Left ventricle myocardium inferior (tissue), 1 donor: ENCODE results near the gene FAM78B. TPM values are rescaled to one million over a fixed set of nuclear protein-coding genes. Genes with fewer than 3 reads are reported as not detected.

Experiments used
- DNase-seq: peaks from one replicate; pipeline ENCODE4 v3.0.0-alpha.2; 2020
- H3K27ac ChIP-seq: fragments of 200-600 bp; replicated peaks from 2 replicates; pipeline ENCODE4 v1.8.0; 2021
- H3K27me3 ChIP-seq: fragments of 200-600 bp; 2 replicates; pipeline ENCODE4 v1.8.0; 2021; ENCODE audit warnings: low read depth
- H3K36me3 ChIP-seq: fragments of 200-600 bp; 2 replicates; pipeline ENCODE4 v1.8.0; 2021
- H3K4me1 ChIP-seq: fragments of 200-600 bp; 2 replicates; pipeline ENCODE4 v1.8.0; 2021
- H3K4me3 ChIP-seq: fragments of 200-600 bp; 2 replicates; pipeline ENCODE4 v1.8.0; 2021; ENCODE audit warnings: mild to moderate bottlenecking, moderate library complexity
- H3K9me3 ChIP-seq: fragments of 200-600 bp; replicated peaks from 2 replicates; pipeline ENCODE4 v1.8.0; 2021
- intact Hi-C: fragments of 100-400 bp; cut with micrococcal nuclease; formaldehyde crosslinking; loops from one replicate; pipeline ENCODE4 v1.11.0; 2022
- total RNA-seq: library from RNA; stranded (reverse); fragmentation: NEBNext Ultra II Directional; extraction: Animal tissue kit (Norgen Biotek cat#: 25700); gene quantifications from one replicate; pipeline ENCODE4 v1.2.1, GENCODE V29; 2021
- TF ChIP-seq, protein P1 (sequence below): fragments of 200-600 bp; IDR thresholded peaks from 2 replicates; pipeline ENCODE4 v1.8.0; 2021; ENCODE audit warnings: antibody characterized with exemption, mild to moderate bottlenecking, borderline replicate concordance
- donor health status: DM: no; HTN: yes; CAD: no; lungs with severe emphysema.

Gene FAM78B
- total RNA-seq, 1 donor from 2014 or later: 4.5 TPM

DNA sequence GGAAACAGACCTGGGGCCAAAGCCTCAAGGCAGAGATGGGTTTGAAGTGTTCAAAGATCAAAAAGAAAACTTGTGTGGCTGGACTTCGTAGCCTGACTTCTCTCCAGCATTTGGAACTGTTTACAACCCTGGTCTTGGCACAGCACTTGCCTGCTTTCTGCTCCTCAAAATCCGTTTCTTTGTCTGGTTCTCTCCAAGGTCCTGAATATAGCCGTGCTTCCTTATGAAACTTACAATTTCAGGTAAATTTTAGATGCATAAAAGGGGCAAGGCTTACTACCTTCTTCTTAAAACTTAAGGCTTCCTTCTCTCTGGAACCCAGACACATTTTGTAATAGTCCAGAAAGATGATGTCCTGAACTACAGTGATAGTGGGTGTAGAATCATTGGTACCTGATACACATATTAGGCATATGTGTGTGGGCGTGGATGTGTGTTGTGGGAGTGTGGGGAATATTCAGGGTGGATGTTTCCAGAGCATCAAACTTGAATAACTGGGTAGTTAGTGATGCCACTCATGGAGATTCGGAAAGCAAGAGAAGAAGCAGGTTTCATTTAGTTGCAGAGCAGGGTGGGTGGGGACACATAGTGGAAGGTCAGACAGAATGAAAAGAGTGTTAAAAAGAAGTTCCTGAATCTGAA lies 26.4 kb upstream of the FAM78B start:
- intact Hi-C loops: no loop called here
- H3K27me3 ChIP-seq: no peaks in the 10 kb centered on the region
- TF ChIP-seq, protein P1, sequence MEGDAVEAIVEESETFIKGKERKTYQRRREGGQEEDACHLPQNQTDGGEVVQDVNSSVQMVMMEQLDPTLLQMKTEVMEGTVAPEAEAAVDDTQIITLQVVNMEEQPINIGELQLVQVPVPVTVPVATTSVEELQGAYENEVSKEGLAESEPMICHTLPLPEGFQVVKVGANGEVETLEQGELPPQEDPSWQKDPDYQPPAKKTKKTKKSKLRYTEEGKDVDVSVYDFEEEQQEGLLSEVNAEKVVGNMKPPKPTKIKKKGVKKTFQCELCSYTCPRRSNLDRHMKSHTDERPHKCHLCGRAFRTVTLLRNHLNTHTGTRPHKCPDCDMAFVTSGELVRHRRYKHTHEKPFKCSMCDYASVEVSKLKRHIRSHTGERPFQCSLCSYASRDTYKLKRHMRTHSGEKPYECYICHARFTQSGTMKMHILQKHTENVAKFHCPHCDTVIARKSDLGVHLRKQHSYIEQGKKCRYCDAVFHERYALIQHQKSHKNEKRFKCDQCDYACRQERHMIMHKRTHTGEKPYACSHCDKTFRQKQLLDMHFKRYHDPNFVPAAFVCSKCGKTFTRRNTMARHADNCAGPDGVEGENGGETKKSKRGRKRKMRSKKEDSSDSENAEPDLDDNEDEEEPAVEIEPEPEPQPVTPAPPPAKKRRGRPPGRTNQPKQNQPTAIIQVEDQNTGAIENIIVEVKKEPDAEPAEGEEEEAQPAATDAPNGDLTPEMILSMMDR: no peak
- no peak overlapping the region for H3K27ac ChIP-seq
- H3K4me3 ChIP-seq: no peak overlapping the region
- H3K4me1 ChIP-seq: peaks cover 6% of the 10 kb centered on the region
- DNase-seq: no peak
- H3K9me3 ChIP-seq: no peaks in the 10 kb centered on the region
- no peaks in the 10 kb centered on the region for H3K36me3 ChIP-seq

DNA sequence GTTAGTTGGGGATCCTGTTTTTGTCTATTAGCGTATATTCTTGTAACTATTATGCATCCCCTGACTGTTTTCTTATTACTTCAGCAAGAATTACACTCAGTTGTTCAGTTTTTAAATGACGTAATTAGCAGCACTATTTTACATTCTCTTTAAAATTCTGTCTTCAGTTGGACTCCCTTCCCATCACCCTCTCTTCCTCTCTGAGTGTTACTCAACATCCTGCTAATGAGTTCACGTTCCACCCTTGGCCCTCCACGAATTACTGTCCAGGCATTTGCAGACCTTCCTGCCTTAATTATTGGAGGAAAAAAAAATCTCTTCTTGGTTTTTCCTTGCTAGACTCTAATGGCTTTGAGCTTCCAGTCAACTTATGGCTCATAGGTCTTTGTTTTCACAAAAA lies 23.6 kb upstream of the FAM78B start:
- intact Hi-C loops: no loop called here
- Histone ChIP-seq H3K4me1 (no peaks in the 10 kb centered on the region), H3K4me3 (no peak overlapping the region), H3K27me3 (peaks cover 10% of the 10 kb centered on the region), H3K9me3 (no peaks in the 10 kb centered on the region), H3K36me3 (no peaks in the 10 kb centered on the region), H3K27ac (no peak overlapping the region)
- TF ChIP-seq, protein P1: no peak
- no peak for DNase-seq

DNA sequence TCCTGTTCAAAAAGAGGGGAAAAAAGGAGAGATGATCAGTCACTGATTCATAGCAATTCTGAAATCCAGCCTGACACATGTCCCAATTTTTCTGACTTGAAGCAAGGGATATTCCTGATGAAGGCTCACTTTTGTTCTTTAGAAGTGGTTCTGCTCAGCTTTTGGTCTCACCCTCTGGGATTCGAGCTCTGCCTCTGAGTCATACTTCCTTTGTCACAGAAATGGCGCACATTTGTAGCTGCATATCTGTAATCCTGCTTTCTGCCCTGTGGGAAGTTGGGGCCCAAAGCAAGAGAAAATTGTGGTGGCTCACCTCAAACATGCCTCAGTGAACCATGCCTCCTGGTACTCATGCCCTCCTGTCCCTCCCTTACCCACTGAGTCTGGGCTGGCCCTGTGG lies 22.3 kb upstream of the FAM78B start:
- H3K36me3 ChIP-seq: no peaks in the 10 kb centered on the region
- no peak for DNase-seq
- intact Hi-C loops: no loop called here
- H3K9me3 ChIP-seq: no peaks in the 10 kb centered on the region
- H3K4me1 ChIP-seq: no peaks in the 10 kb centered on the region
- H3K27me3 ChIP-seq: peaks cover 20% of the 10 kb centered on the region
- no peak overlapping the region for H3K4me3 ChIP-seq
- no peak overlapping the region for H3K27ac ChIP-seq
- TF ChIP-seq, protein P1: no peak

DNA sequence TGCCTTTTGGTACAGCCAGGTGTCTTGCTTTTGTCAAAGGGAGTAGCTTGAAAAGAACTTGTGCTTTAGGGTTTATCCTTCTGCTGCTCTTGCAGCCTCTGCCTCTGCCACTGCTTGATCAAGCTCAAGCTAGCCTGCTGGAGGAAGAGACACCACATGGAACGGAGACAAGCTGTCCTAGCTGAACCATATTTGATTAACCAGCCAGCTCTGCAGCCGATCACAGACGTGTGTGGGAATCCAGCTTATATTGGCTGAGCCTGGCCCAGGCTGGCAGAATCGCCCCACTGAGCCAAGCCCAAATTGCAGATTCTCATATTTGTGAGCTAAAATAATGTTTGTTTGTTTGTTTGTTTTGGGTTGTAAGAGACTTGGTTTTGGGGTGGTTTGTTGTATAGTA lies 18.7 kb upstream of the FAM78B start:
- TF ChIP-seq, protein P1: no peak
- Histone ChIP-seq H3K4me1 (no peaks in the 10 kb centered on the region), H3K9me3 (no peaks in the 10 kb centered on the region), H3K27me3 (peaks cover 37% of the 10 kb centered on the region), H3K27ac (no peak overlapping the region), H3K36me3 (no peaks in the 10 kb centered on the region), H3K4me3 (no peak overlapping the region)
- DNase-seq: no peak
- intact Hi-C loops: no loop called here

DNA sequence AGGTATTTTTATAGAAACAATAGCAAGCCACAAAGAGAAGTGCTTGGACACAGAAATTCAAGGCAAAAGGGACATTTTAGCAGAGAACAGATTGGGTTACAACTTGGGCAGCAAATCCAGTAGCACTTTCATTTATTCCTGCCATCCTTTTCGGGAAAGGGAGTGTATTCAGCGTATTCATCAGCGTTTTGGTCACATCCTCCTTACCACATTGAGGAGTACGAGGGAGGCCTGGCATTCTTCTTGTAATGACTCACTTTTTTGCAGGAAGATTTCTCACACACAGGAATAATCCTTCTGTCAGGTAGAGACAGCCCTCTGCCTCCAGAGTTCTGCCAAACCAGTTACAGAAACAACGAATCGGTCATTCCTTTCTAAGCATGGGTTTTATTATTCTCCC lies 18.1 kb upstream of the FAM78B start:
- no peak overlapping the region for H3K4me3 ChIP-seq
- TF ChIP-seq, protein P1: no peak
- no peak for DNase-seq
- H3K27ac ChIP-seq: no peak overlapping the region
- intact Hi-C loops: no loop called here
- H3K36me3 ChIP-seq: no peaks in the 10 kb centered on the region
- no peaks in the 10 kb centered on the region for H3K4me1 ChIP-seq
- no peaks in the 10 kb centered on the region for H3K9me3 ChIP-seq
- H3K27me3 ChIP-seq: peaks cover 37% of the 10 kb centered on the region
